ENCODE measurements around the gene APPL1.
A peak's percentile ranks its signal among the peaks of the same experiment; 100 is the strongest.

Gene APPL1

GRCh38 chr3:57234613-57235575 is 7.4 kb downstream of the APPL1 start:
- no peak for FAIRE-seq
- TF ChIP-seq POLR2A (IDR thresholded peaks at IDR 0.05; ENCODE audit: low read depth, low read length) = no peak
- DNase-seq (ENCODE audit: insufficient read length, low spot score) = no peak

GRCh38 chr3:57244946-57245345 is 17.4 kb downstream of the APPL1 start:
- FAIRE-seq (no peak), DNase-seq (ENCODE audit: insufficient read length, low spot score) (no peak)
- TF ChIP-seq POLR2A (IDR thresholded peaks at IDR 0.05; ENCODE audit: low read depth, low read length) = no peak

- DNase-seq (ENCODE audit: insufficient read length, low spot score) (no peak), FAIRE-seq (no peak)
- no peak for TF ChIP-seq POLR2A (IDR thresholded peaks at IDR 0.05; ENCODE audit: low read depth, low read length)
Observed at GRCh38 chr3:57252404-57252803, 24.9 kb downstream of the APPL1 start.

- FAIRE-seq = no peak
- TF ChIP-seq POLR2A (IDR thresholded peaks at IDR 0.05; ENCODE audit: low read depth, low read length) = no peak
- no peak for DNase-seq (ENCODE audit: insufficient read length, low spot score)
Observed at GRCh38 chr3:57256844-57257243, 29.3 kb downstream of the APPL1 start.

- DNase-seq (ENCODE audit: insufficient read length, low spot score) (no peak), FAIRE-seq (no peak)
- no peak for TF ChIP-seq POLR2A (IDR thresholded peaks at IDR 0.05; ENCODE audit: low read depth, low read length)
Observed at GRCh38 chr3:57257678-57258077, 30.1 kb downstream of the APPL1 start.

- no peak for TF ChIP-seq POLR2A (IDR thresholded peaks at IDR 0.05; ENCODE audit: low read depth, low read length)
- DNase-seq (ENCODE audit: insufficient read length, low spot score) (no peak), FAIRE-seq (no peak)
Observed at GRCh38 chr3:57261119-57261518, 33.6 kb downstream of the APPL1 start.

GRCh38 chr3:57261929-57262328 is 34.4 kb downstream of the APPL1 start:
- no peak for TF ChIP-seq POLR2A (IDR thresholded peaks at IDR 0.05; ENCODE audit: low read depth, low read length)
- no peak for FAIRE-seq
- no peak for DNase-seq (ENCODE audit: insufficient read length, low spot score)

GRCh38 chr3:57268416-57268815 is 40.9 kb downstream of the APPL1 start:
- DNase-seq (ENCODE audit: insufficient read length, low spot score) = no peak
- TF ChIP-seq POLR2A (IDR thresholded peaks at IDR 0.05; ENCODE audit: low read depth, low read length) = no peak
- no peak for FAIRE-seq

- TF ChIP-seq POLR2A (IDR thresholded peaks at IDR 0.05; ENCODE audit: low read depth, low read length) = no peak
- FAIRE-seq (no peak), DNase-seq (ENCODE audit: insufficient read length, low spot score) (no peak)
Observed at GRCh38 chr3:57274845-57275244, 47.3 kb downstream of the APPL1 start.

- FAIRE-seq (no peak), DNase-seq (ENCODE audit: insufficient read length, low spot score) (no peak)
- TF ChIP-seq POLR2A (IDR thresholded peaks at IDR 0.05; ENCODE audit: low read depth, low read length) = no peak
Observed at GRCh38 chr3:57275393-57275792, 47.9 kb downstream of the APPL1 start.

- TF ChIP-seq POLR2A (IDR thresholded peaks at IDR 0.05; ENCODE audit: low read depth, low read length) = no peak
- peak; percentile 30 for FAIRE-seq
- DNase-seq (ENCODE audit: insufficient read length, low spot score) = no peak
Observed at GRCh38 chr3:57278237-57278636, 50.7 kb downstream of the APPL1 start.

GRCh38 chr3:57279685-57280084 is 52.2 kb downstream of the APPL1 start:
- FAIRE-seq = no peak
- TF ChIP-seq POLR2A (IDR thresholded peaks at IDR 0.05; ENCODE audit: low read depth, low read length) = no peak
- no peak for DNase-seq (ENCODE audit: insufficient read length, low spot score)

- no peak for TF ChIP-seq POLR2A (IDR thresholded peaks at IDR 0.05; ENCODE audit: low read depth, low read length)
- FAIRE-seq (peak; percentile 93), DNase-seq (ENCODE audit: insufficient read length, low spot score) (peak; percentile 2)
Observed at GRCh38 chr3:57281715-57282114, 54.2 kb downstream of the APPL1 start.

- TF ChIP-seq POLR2A (IDR thresholded peaks at IDR 0.05; ENCODE audit: low read depth, low read length) = no peak
- FAIRE-seq = no peak
- no peak for DNase-seq (ENCODE audit: insufficient read length, low spot score)
Observed at GRCh38 chr3:57283334-57283733, 55.8 kb downstream of the APPL1 start.

- DNase-seq (ENCODE audit: insufficient read length, low spot score) (no peak), FAIRE-seq (no peak)
- no peak for TF ChIP-seq POLR2A (IDR thresholded peaks at IDR 0.05; ENCODE audit: low read depth, low read length)
Observed at GRCh38 chr3:57287205-57287604, 59.7 kb downstream of the APPL1 start.
